ENCODE data around the gene SUFU.
A peak's percentile ranks its signal among the peaks of the same experiment; 100 is the strongest.
"Not testable (repeated sequence)": the region's sequence is repeated elsewhere in the genome, so short reads cannot be mapped to it uniquely, and the experiment has no call there.

The SUFU gene

DNA sequence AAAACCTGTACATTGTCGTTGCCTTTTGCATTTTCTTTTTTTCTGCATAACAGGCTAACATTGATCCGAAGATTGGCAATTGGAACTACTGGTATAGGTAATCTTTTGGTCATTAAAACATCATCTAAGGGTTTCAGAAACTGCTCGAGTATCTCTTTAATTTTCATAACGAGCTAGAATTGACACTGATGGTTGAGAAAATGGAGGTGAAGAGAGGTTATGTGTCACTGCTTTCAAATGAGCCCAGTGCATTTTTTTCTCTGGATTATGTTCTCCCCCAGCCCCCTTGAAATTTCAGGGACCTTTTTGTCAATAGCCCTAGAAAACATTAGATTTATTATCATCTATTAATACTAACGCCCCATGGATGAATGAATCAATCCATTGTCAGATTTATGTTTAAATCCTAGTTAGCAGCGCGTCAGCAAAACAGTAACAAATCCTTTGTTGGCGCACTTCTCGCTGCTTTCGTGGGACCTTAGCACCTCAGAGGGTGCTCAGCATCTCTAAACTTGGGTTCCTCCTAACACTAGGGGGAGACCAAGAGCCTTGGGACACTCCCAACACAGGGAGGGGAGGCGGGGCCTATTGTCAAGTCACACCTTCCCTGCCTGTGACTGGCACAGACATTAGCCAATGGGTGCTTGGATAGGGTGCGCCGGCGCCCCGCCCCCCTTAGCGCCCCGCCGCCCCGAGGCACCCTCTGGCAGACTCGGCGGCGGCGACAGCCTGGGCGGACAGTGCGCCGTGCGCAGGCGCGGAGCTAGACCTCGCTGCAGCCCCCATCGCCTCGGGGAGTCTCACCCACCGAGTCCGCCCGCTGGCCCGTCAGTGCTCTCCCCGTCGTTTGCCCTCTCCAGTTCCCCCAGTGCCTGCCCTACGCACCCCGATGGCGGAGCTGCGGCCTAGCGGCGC lies at the start of gene SUFU:
Gene SUFU (plus strand): TSS at position 709 of the 915 bp plus-strand sequence. CDS start 181 bp downstream, at position 890.
- DNase-seq, result peak; percentile 99

DNA sequence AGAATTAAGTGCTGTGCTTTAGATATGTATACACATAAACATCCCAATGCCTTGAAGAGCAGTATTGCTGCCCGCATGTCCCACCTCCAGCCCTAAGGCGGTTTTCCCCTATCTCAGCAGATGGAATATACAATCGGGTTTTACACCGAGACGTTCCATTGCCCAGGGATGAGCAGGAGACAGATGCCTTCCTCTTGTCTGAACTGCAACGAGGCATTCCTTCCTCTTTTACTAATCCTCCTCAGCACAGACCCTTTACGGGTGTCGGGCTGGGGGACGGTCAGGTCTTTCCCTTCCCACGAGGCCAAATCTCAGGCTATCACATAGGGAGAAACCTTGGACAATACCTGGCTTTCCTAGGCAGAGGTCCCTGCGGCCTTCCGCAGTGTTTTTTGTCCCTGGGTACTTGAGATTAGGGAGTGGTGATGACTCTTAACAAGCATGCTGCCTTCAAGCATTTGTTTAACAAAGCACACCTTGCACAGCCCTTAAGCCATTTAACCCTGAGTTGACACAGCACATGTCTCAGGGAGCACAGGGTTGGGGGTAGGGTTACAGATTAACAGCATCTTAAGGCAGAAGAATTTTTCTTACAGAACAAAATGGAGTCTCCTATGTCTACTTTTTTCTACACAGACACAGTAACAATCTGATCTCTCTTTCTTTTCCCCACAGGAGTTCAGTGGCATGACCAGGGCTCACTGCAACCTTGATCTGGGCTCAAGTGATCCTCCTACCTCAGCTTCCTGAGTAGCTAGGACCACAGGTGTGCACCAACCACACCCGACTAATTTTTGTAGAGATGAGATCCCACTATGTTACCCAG lies 48.9 kb upstream of the SUFU start:
- DNase-seq, result not testable (repeated sequence)

- no peak for DNase-seq
Measured at GRCh38 chr10:102455893-102456471, 47.8 kb upstream of the SUFU start.

GRCh38 chr10:102457591-102458150 lies 46.1 kb upstream of the SUFU start:
- no peak for DNase-seq

- no peak for DNase-seq
Measured at GRCh38 chr10:102458656-102459055, 45.1 kb upstream of the SUFU start.

DNA sequence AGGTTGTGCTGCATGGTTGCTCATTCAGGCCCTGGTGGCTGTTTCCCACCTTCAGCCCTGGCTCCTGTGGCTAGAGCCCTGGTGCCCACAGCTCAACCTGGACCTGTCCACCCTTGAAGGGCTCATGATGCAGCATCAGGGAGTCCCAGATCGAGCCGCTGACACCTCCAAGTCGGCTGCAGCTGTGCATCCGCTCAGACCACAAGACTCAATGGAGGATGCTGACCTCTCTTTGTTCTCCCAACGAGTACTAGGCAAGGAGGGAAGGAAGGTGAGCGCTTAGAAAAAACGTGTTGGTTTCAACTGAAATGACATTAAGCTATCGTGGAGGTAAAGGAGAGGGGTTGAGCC lies 43.0 kb upstream of the SUFU start:
- DNase-seq, result peak; percentile 78

- peak; percentile 95 for DNase-seq
Measured at GRCh38 chr10:102461187-102462054, 42.4 kb upstream of the SUFU start.

- no peak for DNase-seq
Measured at GRCh38 chr10:102462512-102463054, 41.2 kb upstream of the SUFU start.

DNA sequence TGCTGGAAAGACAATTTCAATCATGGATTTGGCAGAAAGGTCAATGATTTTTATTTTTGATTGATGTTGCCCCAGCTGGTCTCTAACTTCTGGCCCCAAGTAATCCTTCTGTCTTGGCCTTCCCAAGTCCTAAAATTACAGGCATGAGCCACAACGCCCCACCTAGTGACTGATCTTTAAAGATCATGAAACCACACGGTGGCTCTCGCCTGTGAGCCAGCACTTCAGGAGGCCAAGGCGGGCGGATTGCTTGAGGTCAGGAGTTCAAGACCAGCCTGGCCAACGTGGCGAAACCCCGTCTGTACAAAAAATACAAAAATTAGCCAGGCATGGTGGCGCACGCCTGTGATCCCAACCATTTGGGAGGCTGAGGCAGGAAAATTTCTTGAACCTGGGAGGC lies 39.8 kb upstream of the SUFU start:
- DNase-seq, result no peak

- no peak for DNase-seq
Measured at GRCh38 chr10:102465466-102465865, 38.3 kb upstream of the SUFU start.

DNA sequence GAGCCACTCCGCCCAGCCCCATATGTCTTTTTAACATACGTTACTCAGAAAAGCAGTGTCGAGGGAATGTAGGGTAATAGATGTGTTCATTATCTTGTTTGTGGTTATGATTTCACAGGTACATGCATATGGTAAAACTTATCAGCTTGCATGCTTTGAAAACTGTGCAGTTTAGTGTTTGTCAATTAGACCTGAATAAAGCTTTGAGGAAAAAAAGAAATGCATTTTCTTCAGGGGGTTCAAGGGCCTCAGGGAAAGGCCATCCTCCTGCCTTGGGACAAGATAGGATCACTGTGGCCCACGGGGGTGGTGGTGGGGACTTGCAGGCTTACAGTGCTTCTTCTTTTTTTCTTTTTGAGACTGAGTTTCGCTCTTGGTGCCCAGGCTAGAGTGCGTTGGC lies 36.5 kb upstream of the SUFU start:
- DNase-seq, result no peak

GRCh38 chr10:102467971-102468438 lies 35.8 kb upstream of the SUFU start:
- no peak for DNase-seq

- no peak for DNase-seq
Measured at GRCh38 chr10:102468683-102469082, 35.1 kb upstream of the SUFU start.

- no peak for DNase-seq
Measured at GRCh38 chr10:102470579-102471546, 32.9 kb upstream of the SUFU start.

- DNase-seq, result no peak
Measured at GRCh38 chr10:102473445-102474331, 30.1 kb upstream of the SUFU start.

DNA sequence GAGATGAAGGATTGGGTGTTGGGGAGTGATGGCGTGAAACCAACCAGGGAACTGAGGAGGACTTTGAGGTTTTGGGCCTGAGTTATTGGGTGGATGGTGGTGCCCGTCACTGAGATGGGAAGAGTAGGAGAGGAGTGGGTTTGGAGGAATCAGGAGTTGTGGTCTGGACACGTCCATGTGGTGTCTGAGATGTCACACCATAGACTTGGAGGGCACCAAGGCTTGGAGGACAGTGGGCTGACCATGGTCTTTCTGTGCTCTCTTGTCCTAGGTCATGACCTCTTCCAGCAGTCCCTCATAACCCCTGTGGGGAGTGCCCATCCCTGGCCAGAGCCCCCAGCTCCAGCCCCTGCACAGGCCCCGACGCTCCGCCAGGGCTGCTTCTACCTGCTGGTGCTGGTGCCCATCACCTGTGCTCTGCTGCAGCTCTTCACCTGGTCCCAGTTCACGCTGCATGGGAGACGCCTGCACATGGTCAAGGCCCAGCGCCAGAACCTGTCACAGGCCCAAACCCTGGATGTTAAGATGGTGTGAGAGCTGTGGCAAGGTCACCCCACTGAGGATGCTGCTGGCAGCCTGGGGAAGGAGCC lies 28.2 kb upstream of the SUFU start:
- no peak for DNase-seq

- DNase-seq, result no peak
Measured at GRCh38 chr10:102476466-102477141, 27.2 kb upstream of the SUFU start.

DNA sequence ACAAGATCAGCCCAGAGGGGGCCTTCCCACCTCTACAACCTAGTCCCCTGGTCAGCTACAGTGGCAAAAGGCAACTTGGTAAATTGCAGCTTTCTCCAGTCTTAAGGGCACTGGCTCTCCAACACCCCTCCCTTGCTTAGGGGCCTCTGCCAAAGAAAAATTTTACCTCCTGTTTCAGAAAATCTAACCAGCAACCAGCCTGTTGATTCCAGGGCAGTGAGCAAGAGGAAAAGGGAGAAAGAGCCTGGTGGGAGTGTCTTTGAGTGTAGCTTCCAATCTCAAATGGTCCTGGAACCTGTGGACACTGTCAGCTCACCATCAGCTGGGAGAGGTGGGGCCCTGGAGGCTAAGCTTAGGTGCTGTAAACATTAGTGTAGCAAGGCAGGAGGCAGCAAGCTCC lies 24.1 kb upstream of the SUFU start:
- no peak for DNase-seq

Data from NCI-H146 (cell line).